Measurements from ENCODE around the gene SCN2B.

The SCN2B gene

DNA sequence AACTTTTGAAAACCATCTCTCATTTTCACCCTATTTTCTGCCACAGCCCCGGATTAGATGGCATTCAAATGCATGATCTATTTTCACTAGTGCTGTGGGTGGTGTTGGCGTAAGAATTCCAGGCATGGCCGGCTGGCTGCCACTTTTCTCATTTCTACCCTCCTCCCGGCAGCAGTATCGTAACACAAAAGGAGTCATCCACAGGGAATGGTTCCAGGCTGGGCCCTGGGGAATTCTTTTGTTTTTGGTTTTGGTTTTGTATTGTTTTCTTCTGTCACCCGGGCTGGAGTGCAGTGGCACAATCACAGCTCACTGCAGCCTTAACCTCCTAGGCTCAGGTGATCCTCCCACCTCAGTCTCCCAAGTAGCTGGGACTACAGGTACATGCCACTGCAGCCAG lies 34.6 kb upstream of the SCN2B start:
- no peaks in the 10 kb centered on the region for H3K9me3 ChIP-seq
- no peak for DNase-seq
- no peak overlapping the region for H3K4me3 ChIP-seq (ENCODE audit: low read depth, low read length)
- no peaks in the 10 kb centered on the region for H3K4me1 ChIP-seq
- peaks cover 91% of the 10 kb centered on the region for H3K27me3 ChIP-seq
- TF ChIP-seq CTCF (IDR thresholded peaks at IDR 0.05; ENCODE audit: low read depth, low read length): no peak
- no peaks in the 10 kb centered on the region for H3K36me3 ChIP-seq

DNA sequence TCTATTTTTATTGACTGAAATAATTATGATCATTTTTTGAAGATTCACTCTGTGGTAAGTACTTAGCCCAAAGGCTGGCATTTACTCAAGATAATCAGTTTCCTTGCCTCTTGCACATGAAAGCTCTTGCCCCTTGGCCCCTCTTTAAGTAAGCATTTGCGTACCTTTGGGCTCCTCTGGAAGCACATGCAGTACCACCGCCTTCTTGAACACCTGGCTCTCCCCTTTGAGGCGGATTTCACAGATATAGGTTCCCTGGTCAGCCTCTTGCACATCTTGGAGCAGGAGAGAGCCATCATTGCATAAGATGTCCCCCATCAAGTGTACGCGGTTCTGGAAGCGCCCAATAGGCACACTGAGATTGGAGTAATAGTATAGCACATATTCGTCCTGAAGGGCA lies 33.9 kb upstream of the SCN2B start:
- no peak for TF ChIP-seq CTCF (IDR thresholded peaks at IDR 0.05; ENCODE audit: low read depth, low read length)
- no peak overlapping the region for H3K4me3 ChIP-seq (ENCODE audit: low read depth, low read length)
- peaks cover 91% of the 10 kb centered on the region for H3K27me3 ChIP-seq
- no peaks in the 10 kb centered on the region for H3K36me3 ChIP-seq
- no peak for DNase-seq
- H3K4me1 ChIP-seq: no peaks in the 10 kb centered on the region
- H3K9me3 ChIP-seq: no peaks in the 10 kb centered on the region

GRCh38 chr11:118209033-118209432 lies 32.6 kb upstream of the SCN2B start:
- Histone ChIP-seq H3K4me1 (no peaks in the 10 kb centered on the region), H3K4me3 (ENCODE audit: low read depth, low read length) (no peak overlapping the region), H3K9me3 (no peaks in the 10 kb centered on the region), H3K27me3 (peaks cover 86% of the 10 kb centered on the region), H3K36me3 (no peaks in the 10 kb centered on the region)
- no peak for TF ChIP-seq CTCF (IDR thresholded peaks at IDR 0.05; ENCODE audit: low read depth, low read length)
- no peak for DNase-seq

- Histone ChIP-seq H3K4me3 (ENCODE audit: low read depth, low read length) (no peak overlapping the region), H3K9me3 (no peaks in the 10 kb centered on the region), H3K27me3 (peaks cover 66% of the 10 kb centered on the region), H3K4me1 (no peaks in the 10 kb centered on the region), H3K36me3 (no peaks in the 10 kb centered on the region)
- no peak for DNase-seq
- TF ChIP-seq CTCF (IDR thresholded peaks at IDR 0.05; ENCODE audit: low read depth, low read length): no peak
These were observed 30.6 kb upstream of the SCN2B start for GRCh38 chr11:118207079-118207478.

DNA sequence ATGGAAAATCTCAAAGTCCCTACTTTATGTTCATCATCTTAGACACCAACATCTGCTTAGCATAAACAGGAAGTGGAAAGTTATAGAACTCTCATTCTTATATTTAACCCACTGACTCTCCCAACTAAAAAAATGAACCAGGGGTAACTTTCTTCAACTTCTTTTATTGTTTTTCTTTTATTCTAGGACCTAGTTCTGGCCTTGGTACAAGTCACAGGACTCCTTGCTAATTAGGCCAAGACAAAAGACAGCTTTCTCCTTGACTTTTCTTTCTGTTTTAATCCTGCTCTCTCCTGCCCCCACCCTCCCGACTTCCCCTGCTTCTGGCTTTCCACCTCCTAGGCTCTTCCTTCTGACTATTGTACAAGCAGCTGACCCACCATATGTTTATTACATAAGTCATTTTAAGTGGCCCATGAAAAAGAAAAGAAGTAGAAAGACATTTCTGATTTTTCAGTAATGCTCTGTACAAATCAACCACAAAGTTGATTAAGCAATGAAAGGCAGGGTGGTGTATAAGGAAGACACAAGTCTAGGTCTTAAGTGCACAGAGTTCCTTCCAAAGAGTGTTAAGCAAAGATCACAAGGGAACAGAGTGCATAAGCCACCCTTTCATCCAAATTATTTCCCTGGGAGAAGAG lies 30.1 kb upstream of the SCN2B start:
- H3K27me3 ChIP-seq: peaks cover 61% of the 10 kb centered on the region
- TF ChIP-seq CTCF (IDR thresholded peaks at IDR 0.05; ENCODE audit: low read depth, low read length): no peak
- H3K9me3 ChIP-seq: no peaks in the 10 kb centered on the region
- DNase-seq: no peak
- H3K4me1 ChIP-seq: no peaks in the 10 kb centered on the region
- H3K36me3 ChIP-seq: no peaks in the 10 kb centered on the region
- no peak overlapping the region for H3K4me3 ChIP-seq (ENCODE audit: low read depth, low read length)

GRCh38 chr11:118205606-118206378 lies 29.4 kb upstream of the SCN2B start:
- no peaks in the 10 kb centered on the region for H3K4me1 ChIP-seq
- no peak for TF ChIP-seq CTCF (IDR thresholded peaks at IDR 0.05; ENCODE audit: low read depth, low read length)
- no peaks in the 10 kb centered on the region for H3K36me3 ChIP-seq
- DNase-seq: no peak
- H3K9me3 ChIP-seq: no peaks in the 10 kb centered on the region
- no peak overlapping the region for H3K4me3 ChIP-seq (ENCODE audit: low read depth, low read length)
- peaks cover 53% of the 10 kb centered on the region for H3K27me3 ChIP-seq

Measured in BE2C (cell line).